ENCODE data around the gene CCDC127.

Gene CCDC127

DNA sequence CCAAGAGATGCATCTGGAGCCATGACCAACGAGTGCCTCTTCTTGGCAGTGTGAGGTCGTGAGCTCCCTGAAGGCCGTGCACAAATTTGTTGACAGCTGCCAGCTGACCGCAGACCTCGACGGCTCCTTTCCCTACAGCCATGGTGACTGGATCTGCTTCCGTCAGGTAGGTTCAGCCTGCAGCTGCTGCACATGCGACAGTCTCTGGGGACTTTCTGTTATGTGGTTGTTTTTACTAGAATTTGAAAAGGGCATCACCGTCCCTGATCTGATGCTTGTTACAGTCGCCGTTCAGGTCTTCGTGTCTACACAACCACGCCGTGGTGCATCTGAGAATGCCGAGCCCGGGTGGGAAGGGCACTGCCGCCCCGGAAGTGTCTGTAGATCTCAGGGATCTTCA lies 63.1 kb downstream of the CCDC127 start:
- no peak for DNase-seq

DNA sequence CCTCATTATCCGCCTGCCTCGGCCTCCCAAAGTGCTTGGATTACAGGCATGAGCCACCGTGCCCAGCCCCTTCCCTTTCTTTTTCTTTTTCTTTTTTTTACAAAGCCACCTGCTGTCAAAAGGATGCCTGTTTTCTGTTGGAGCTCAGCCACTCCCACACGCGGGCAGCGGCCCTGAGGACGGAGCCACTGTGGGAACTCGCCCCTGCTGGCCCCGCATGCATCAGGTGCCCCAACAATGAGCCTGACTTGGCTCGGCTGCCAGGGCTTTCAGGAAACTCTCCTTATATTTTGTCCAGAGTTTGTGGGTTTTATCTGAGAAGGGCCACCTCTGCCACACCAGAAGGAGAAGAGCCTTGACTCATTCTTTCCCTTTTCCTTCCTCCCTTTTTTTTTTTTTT lies 63.7 kb downstream of the CCDC127 start:
- no peak for DNase-seq

DNA sequence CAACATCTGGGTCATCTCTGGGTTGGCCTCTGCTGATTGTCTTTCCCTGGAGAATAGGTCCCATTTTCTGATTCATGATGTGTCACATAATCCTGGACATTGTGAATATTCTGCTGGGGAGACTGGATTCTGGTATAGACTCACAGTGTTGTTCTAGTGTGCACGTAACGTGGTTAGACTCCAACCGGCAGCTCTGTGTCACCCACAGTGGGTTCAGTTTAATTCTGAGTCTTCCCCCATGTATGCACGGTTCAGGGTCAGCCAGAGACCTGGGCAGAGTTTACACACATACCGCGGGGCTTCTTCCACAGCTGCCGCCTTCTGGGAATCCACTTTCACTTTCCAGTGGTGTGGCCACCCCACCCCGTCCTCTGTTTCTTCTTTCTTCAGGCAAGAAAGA lies 64.7 kb downstream of the CCDC127 start:
- no peak for DNase-seq

DNA sequence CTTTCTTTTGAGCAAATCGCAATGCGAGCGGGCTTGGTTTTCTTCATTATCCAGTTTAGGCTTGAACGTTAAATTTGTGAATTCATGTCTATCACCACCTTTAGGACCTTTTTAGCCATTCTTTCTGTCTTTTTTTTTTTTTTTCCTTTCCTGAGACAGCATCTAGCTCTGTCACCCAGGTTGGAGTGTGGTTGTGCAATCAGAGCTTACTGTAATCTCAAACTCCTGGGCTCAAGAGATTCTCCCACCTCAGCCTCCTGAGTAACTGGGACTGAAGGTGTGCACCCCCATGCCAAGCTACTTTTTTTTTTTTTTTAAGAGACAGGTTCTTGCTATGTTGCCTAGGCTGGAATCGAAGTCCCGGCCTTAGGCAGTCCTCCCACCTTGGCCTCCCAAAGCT lies 65.9 kb downstream of the CCDC127 start:
- no peak for DNase-seq

DNA sequence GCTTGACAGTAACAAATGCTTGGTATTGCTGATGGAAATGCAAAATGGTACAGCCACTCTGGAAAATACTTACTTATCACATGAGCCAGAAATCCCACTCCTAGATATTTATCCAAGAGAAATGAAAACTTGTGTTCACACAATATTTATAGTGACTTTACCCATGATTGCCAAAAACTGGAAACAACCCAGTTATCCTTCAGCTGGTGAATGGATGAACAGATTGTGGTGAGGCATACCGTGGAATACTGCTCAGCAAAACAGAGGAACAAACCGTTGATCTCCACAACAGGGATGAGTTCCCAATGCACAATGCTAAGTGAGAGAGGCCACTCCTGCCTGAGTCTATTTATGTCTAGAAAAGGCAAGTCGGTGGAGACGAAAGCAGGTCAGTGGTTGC lies 67.2 kb downstream of the CCDC127 start:
- no peak for DNase-seq

DNA sequence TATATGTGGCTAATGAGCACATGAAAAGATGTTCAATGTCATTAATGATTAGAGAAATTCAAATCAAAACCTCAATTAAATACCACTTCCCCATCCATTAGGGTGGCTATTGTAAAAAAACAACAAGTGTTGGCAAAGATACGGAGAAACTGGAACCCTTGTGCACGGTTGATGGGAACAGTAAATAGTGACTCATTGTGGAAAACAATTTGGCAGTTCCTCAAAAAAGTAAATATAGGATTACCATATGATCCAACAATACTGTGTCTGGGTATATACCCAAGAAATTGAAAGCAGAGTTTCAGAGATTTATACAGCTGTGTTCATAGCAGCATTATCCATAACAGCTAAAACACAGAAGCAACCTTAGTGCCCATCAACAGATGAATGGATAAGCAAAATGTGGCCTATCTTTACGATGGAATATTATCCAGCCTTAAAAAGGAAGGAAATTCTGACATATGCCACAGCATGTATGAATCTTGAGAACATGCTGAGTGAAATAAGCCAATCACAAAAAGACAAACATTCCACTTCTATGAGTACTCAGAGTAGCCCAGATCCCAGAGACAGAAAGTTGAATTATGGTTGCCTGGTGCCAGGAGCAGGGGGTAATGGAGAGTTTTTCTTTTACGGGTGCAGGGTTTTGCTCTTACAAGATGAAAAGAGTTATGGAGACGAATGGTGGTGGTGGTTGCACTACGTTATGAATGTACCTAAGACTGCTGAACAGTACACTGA lies 68.0 kb downstream of the CCDC127 start:
- DNase-seq, result no peak

DNA sequence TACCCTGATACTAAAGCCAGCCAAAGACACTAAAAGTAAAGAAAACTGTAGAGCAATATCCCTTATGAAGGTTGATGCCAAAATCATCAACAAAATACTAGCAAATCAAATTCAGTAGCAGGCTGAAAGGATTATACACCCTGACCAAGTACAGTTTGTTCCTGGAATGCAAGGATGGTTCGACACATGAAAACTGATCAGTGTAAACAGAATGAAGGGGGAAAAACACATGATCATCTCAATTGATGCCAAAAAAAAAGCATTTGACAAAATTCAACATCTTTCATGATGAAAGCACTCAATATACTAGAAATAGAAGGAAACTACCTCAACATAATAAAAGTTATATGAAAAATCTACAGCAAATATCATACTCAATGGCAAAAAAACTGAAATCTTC lies 70.2 kb downstream of the CCDC127 start:
- no peak for DNase-seq
